HUES6 (cell line): ENCODE measurements around the gene DOCK8.

Source experiments
- H3K27ac ChIP-seq: 2 replicates; pipeline ENCODE4 v1.7.0; 2013; ENCODE audit warnings: low read depth, mild to moderate bottlenecking, low read length, inconsistent platforms
- H3K27me3 ChIP-seq: 2 replicates; pipeline ENCODE4 v1.6.1; 2013; ENCODE audit warnings: low read length; ENCODE audit not compliant: control insufficient read depth, insufficient read depth
- H3K36me3 ChIP-seq: 2 replicates; pipeline ENCODE4 v1.6.1; 2013; ENCODE audit warnings: low read length; ENCODE audit not compliant: control insufficient read depth, insufficient read depth
- H3K4me1 ChIP-seq: 2 replicates; pipeline ENCODE4 v1.6.1; 2013; ENCODE audit warnings: low read length; ENCODE audit not compliant: control insufficient read depth, insufficient read depth
- H3K4me3 ChIP-seq: 2 replicates; pipeline ENCODE4 v1.5.1; 2013; ENCODE audit warnings: low read depth, low read length
- H3K9ac ChIP-seq: one replicate; pipeline ENCODE4 v1.6.1; 2013; ENCODE audit warnings: mild to moderate bottlenecking, low read length
- H3K9me3 ChIP-seq: 2 replicates; pipeline ENCODE4 v1.6.1; 2013; ENCODE audit warnings: low read depth, low read length; ENCODE audit not compliant: control insufficient read depth, insufficient read depth

The DOCK8 gene

GRCh38 chr9:250625-251024 is 36.0 kb downstream of the DOCK8 start:
- H3K4me1 ChIP-seq = peaks cover 3% of the 10 kb centered on the region; the same call in 1 of the 2 replicates
- H3K9ac ChIP-seq = no peak overlapping the region
- H3K4me3 ChIP-seq = no peak overlapping the region
- H3K27ac ChIP-seq = no peak overlapping the region
- H3K36me3 ChIP-seq = no peaks in the 10 kb centered on the region
- no peaks in the 10 kb centered on the region for H3K9me3 ChIP-seq
- H3K27me3 ChIP-seq = no peaks in the 10 kb centered on the region

GRCh38 chr9:251398-251797 is 36.7 kb downstream of the DOCK8 start:
- peaks cover 3% of the 10 kb centered on the region; the same call in 1 of the 2 replicates for H3K4me1 ChIP-seq
- no peaks in the 10 kb centered on the region for H3K27me3 ChIP-seq
- no peak overlapping the region for H3K9ac ChIP-seq
- no peaks in the 10 kb centered on the region for H3K36me3 ChIP-seq
- H3K4me3 ChIP-seq = no peak overlapping the region
- no peaks in the 10 kb centered on the region for H3K9me3 ChIP-seq
- no peak overlapping the region for H3K27ac ChIP-seq

- peaks cover 3% of the 10 kb centered on the region; the same call in 1 of the 2 replicates for H3K4me1 ChIP-seq
- no peaks in the 10 kb centered on the region for H3K9me3 ChIP-seq
- no peaks in the 10 kb centered on the region for H3K27me3 ChIP-seq
- H3K27ac ChIP-seq = no peak overlapping the region
- no peak overlapping the region for H3K4me3 ChIP-seq
- no peaks in the 10 kb centered on the region for H3K36me3 ChIP-seq
- H3K9ac ChIP-seq = no peak overlapping the region
Observed at GRCh38 chr9:253539-253938, 38.9 kb downstream of the DOCK8 start.

GRCh38 chr9:254516-254915 is 39.9 kb downstream of the DOCK8 start:
- H3K27me3 ChIP-seq = no peaks in the 10 kb centered on the region
- no peak overlapping the region for H3K9ac ChIP-seq
- H3K4me1 ChIP-seq = peaks cover 3% of the 10 kb centered on the region; the same call in 1 of the 2 replicates
- no peak overlapping the region for H3K27ac ChIP-seq
- H3K4me3 ChIP-seq = no peak overlapping the region
- H3K9me3 ChIP-seq = no peaks in the 10 kb centered on the region
- H3K36me3 ChIP-seq = no peaks in the 10 kb centered on the region

GRCh38 chr9:257957-258356 is 43.3 kb downstream of the DOCK8 start:
- no peak overlapping the region for H3K9ac ChIP-seq
- H3K27me3 ChIP-seq = no peaks in the 10 kb centered on the region
- no peak overlapping the region for H3K27ac ChIP-seq
- H3K36me3 ChIP-seq = no peaks in the 10 kb centered on the region
- H3K4me1 ChIP-seq = peaks cover 7% of the 10 kb centered on the region
- no peak overlapping the region for H3K4me3 ChIP-seq
- no peaks in the 10 kb centered on the region for H3K9me3 ChIP-seq

GRCh38 chr9:259405-260404 is 45.0 kb downstream of the DOCK8 start:
- Histone ChIP-seq H3K4me3 (no peak overlapping the region), H3K9me3 (no peaks in the 10 kb centered on the region), H3K27me3 (no peaks in the 10 kb centered on the region), H3K36me3 (no peaks in the 10 kb centered on the region), H3K9ac (no peak overlapping the region), H3K27ac (no peak overlapping the region), H3K4me1 (peaks cover 4% of the 10 kb centered on the region)

- Histone ChIP-seq H3K27ac (no peak overlapping the region), H3K9ac (no peak overlapping the region), H3K9me3 (no peaks in the 10 kb centered on the region), H3K4me1 (peaks cover 4% of the 10 kb centered on the region; the same call in 1 of the 2 replicates), H3K4me3 (no peak overlapping the region), H3K36me3 (no peaks in the 10 kb centered on the region), H3K27me3 (no peaks in the 10 kb centered on the region)
Observed at GRCh38 chr9:264231-264630, 49.6 kb downstream of the DOCK8 start.

- H3K27me3 ChIP-seq = no peaks in the 10 kb centered on the region
- no peak overlapping the region for H3K4me3 ChIP-seq
- no peaks in the 10 kb centered on the region for H3K36me3 ChIP-seq
- no peaks in the 10 kb centered on the region for H3K9me3 ChIP-seq
- H3K4me1 ChIP-seq = no peaks in the 10 kb centered on the region
- H3K9ac ChIP-seq = no peak overlapping the region
- no peak overlapping the region for H3K27ac ChIP-seq
Observed at GRCh38 chr9:265209-265870, 50.7 kb downstream of the DOCK8 start.

- Histone ChIP-seq H3K9me3 (no peaks in the 10 kb centered on the region), H3K4me1 (no peaks in the 10 kb centered on the region), H3K27ac (no peak overlapping the region), H3K4me3 (no peak overlapping the region), H3K9ac (no peak overlapping the region), H3K27me3 (no peaks in the 10 kb centered on the region), H3K36me3 (no peaks in the 10 kb centered on the region)
Observed at GRCh38 chr9:266228-266627, 51.6 kb downstream of the DOCK8 start.

- Histone ChIP-seq H3K4me1 (no peaks in the 10 kb centered on the region), H3K27me3 (no peaks in the 10 kb centered on the region), H3K36me3 (no peaks in the 10 kb centered on the region), H3K27ac (no peak overlapping the region), H3K9me3 (no peaks in the 10 kb centered on the region), H3K9ac (no peak overlapping the region), H3K4me3 (no peak overlapping the region)
Observed at GRCh38 chr9:268616-269015, 54.0 kb downstream of the DOCK8 start.

GRCh38 chr9:269081-269711 is 54.5 kb downstream of the DOCK8 start:
- Histone ChIP-seq H3K9me3 (no peaks in the 10 kb centered on the region), H3K4me3 (no peak overlapping the region), H3K9ac (no peak overlapping the region), H3K27ac (no peak overlapping the region), H3K4me1 (no peaks in the 10 kb centered on the region), H3K36me3 (no peaks in the 10 kb centered on the region), H3K27me3 (no peaks in the 10 kb centered on the region)
